Neuron (in vitro differentiated cells): ENCODE data around the gene OR8S1.
"Not testable (repeated sequence)": the region's sequence is repeated elsewhere in the genome, so short reads cannot be mapped to it uniquely, and the experiment has no call there.

Source experiments
- H2AFZ ChIP-seq: one replicate; pipeline ENCODE4 v1.6.1; 2013; ENCODE audit warnings: low read depth, mild to moderate bottlenecking, inconsistent platforms, low read length, moderate library complexity
- H3K27me3 ChIP-seq: one replicate; pipeline ENCODE4 v1.6.1; 2013; ENCODE audit warnings: low read length; ENCODE audit not compliant: insufficient read depth
- H3K36me3 ChIP-seq: one replicate; pipeline ENCODE4 v1.6.1; 2013; ENCODE audit warnings: low read length; ENCODE audit not compliant: insufficient read depth
- H3K4me1 ChIP-seq: one replicate; pipeline ENCODE4 v1.6.1; 2013; ENCODE audit warnings: low read length; ENCODE audit not compliant: insufficient read depth
- H3K4me3 ChIP-seq: 2 replicates; pipeline ENCODE4 v1.5.1; 2013; ENCODE audit warnings: mild to moderate bottlenecking, low read length, moderate library complexity
- H3K9me3 ChIP-seq: one replicate; pipeline ENCODE4 v1.6.1; 2013; ENCODE audit warnings: low read length

Gene OR8S1

GRCh38 chr12:48527891-48528670 lies 2.6 kb downstream of the OR8S1 start:
- H3K36me3 ChIP-seq, result no peaks in the 10 kb centered on the region
- H2AFZ ChIP-seq, result no peak overlapping the region
- H3K27me3 ChIP-seq, result peaks cover 9% of the 10 kb centered on the region

DNA sequence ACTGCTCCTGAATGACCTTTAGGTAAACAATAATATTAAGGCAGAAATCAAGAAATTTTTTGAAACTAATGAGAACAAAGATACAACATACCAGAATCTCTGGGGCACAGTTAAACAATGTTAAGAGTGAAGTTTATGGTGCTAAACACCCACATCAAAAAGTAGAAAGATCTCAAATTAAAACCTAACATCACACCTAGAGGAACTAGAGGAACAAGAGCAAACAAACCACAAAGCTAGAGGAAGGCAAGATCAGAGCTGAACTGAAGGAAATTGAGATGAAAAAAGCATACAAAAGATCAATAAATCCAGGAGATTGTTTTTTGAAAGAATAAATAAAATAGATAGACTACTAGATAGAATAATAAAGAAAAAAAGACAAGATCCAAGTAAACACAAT lies 7.2 kb downstream of the OR8S1 start:
- Histone ChIP-seq H2AFZ (no peak overlapping the region), H3K4me1 (no peaks in the 10 kb centered on the region), H3K9me3 (peaks cover 2% of the 10 kb centered on the region), H3K27me3 (peaks cover 9% of the 10 kb centered on the region), H3K4me3 (no peak overlapping the region), H3K36me3 (no peaks in the 10 kb centered on the region)

More at GRCh38 chr12:48527891-48528670, 2.6 kb downstream of the OR8S1 start:
- Histone ChIP-seq H3K4me3 (no peak overlapping the region), H3K9me3 (no peaks in the 10 kb centered on the region), H3K4me1 (no peaks in the 10 kb centered on the region)

DNA sequence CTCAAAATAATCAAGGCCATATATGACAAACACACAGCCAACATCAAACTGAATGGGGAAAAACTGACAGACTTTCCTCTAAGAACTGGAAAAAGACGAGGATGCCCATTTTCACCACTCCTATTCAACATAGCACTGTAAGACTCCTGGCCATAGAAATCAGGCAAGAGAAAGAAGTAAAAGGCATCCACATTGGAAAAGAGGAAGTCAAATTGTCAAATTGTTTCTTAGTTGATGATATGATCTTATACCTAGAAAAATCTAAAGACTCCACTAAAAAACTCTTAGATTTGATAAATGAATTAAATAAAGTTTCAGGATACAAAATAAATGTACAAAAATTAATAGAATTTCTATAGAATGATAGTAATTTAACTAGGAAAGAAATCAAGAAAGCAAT lies 11.2 kb downstream of the OR8S1 start:
- H2AFZ ChIP-seq, result no peak overlapping the region
- no peak overlapping the region for H3K4me3 ChIP-seq
- no peaks in the 10 kb centered on the region for H3K4me1 ChIP-seq
- H3K9me3 ChIP-seq, result peaks cover 2% of the 10 kb centered on the region
- H3K27me3 ChIP-seq, result peaks cover 3% of the 10 kb centered on the region
- no peaks in the 10 kb centered on the region for H3K36me3 ChIP-seq

DNA sequence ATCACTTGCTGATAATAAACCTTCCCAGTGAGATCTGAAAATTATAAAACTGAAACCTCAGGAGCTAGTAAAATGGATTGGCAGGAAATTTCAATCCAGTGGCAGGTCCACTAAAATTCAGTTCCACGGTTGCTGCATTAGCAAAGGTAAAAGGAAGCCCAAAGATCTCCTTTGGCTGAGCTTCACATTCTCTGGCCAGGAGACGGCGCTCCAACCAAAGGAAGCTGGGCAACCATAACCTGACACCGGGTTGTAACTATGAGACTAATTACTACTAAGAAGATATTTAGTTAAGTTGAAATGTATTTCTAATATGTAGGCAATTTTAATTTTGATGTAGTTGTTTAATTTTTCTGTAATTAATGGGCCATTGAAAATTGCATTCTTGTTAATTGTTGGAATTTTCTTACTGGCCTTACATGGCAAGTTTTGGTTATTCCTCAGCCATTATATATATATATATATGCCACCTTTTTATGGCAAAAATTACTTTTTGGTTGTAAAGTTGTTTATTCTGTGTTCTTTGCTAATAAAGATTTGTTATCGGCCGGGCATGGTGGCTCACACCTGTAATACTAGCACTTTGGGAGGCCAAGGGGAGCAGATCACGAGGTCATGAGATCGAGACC lies 17.0 kb downstream of the OR8S1 start:
- no peak overlapping the region for H3K4me3 ChIP-seq

DNA sequence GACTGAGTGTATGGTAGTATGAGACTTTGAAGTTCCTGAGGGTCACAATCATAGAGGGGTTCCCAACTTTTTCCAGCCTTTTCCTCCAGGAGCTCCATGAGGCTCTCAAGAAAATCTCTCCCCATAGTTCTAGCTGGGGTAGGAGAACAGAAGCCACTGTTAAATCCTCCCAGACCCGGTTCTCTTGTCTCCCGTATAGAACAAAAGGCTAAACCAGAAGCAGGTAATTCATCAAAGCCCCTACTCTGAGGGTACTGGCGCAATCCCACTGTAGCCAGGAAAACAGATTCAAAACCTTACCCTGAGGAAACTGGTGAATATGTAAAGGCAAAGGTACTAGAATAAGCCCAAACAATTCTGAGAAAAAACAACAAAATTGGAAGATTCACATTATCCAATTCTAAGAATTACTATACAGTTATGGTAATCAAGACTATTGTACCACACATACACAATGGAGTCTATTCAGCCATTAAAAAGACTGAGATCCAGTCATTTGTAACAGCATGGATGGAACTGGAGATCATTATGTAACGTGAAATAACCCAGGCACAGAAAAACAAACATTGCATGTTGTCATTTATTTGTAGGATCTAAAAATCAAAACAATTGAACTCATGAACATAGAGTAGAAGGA lies 20.5 kb downstream of the OR8S1 start:
- H3K36me3 ChIP-seq, result no peaks in the 10 kb centered on the region
- H2AFZ ChIP-seq, result no peak overlapping the region
- no peaks in the 10 kb centered on the region for H3K4me1 ChIP-seq
- H3K27me3 ChIP-seq, result no peaks in the 10 kb centered on the region
- H3K4me3 ChIP-seq, result no peak overlapping the region
- H3K9me3 ChIP-seq, result no peaks in the 10 kb centered on the region

More for the DNA sequence above, 17.0 kb downstream of the OR8S1 start:
- H3K27me3 ChIP-seq, result no peaks in the 10 kb centered on the region
- H3K4me1 ChIP-seq, result no peaks in the 10 kb centered on the region
- H3K36me3 ChIP-seq, result no peaks in the 10 kb centered on the region
- no peak overlapping the region for H2AFZ ChIP-seq
- no peaks in the 10 kb centered on the region for H3K9me3 ChIP-seq

DNA sequence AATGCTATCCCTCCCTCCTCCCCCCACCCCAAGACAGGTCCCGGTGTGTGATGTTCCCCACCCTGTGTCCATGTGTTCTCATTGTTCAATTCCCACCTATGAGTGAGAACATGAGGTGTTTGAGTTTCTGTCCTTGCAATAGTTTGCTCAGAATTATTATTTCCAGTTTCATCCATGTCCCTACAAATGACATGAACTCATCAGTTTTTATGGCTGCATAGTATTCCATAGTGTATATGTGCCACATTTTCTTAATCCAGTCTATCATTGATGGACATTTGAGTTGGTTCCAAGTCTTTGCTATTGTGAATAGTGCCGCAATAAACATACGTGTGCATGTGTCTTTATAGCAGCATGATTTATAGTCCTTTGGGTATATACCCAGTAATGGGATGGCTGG lies 21.6 kb downstream of the OR8S1 start:
- H3K9me3 ChIP-seq, H3K4me1 ChIP-seq, H3K36me3 ChIP-seq, H3K27me3 ChIP-seq, H3K4me3 ChIP-seq, H2AFZ ChIP-seq: not testable (repeated sequence)

DNA sequence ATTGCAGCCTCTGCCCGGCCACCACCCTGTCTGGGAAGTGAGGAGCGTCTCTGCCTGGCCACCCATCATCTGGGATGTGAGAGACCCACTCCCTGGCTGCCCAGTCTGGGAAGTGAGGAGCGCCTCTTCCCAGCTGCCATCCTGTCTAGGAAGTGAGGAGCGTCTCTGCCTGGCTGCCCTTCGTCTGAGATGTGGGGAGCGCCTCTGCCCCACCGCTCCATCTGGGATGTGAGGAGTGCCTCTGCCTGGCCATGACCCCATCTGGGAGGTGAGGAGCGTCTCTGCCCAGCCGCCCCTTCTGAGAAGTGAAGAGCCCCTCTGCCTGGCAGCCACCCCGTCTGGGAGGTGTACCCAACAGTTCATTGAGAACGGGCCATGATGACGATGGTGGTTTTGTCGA lies 26.2 kb downstream of the OR8S1 start:
- H3K4me1 ChIP-seq, H3K36me3 ChIP-seq, H3K9me3 ChIP-seq: not testable (repeated sequence)

GRCh38 chr12:48553666-48554343 lies 28.4 kb downstream of the OR8S1 start:
- H3K4me1 ChIP-seq, H3K36me3 ChIP-seq, H2AFZ ChIP-seq, H3K4me3 ChIP-seq, H3K9me3 ChIP-seq: not testable (repeated sequence)
- peaks cover 10% of the 10 kb centered on the region for H3K27me3 ChIP-seq

More for the DNA sequence above, 26.2 kb downstream of the OR8S1 start:
- not testable (repeated sequence) for H3K27me3 ChIP-seq, H2AFZ ChIP-seq, H3K4me3 ChIP-seq

GRCh38 chr12:48556631-48557030 lies 31.2 kb downstream of the OR8S1 start:
- H3K4me1 ChIP-seq, result no peaks in the 10 kb centered on the region
- no peaks in the 10 kb centered on the region for H3K9me3 ChIP-seq
- H3K36me3 ChIP-seq, result no peaks in the 10 kb centered on the region
- H3K4me3 ChIP-seq, result no peak overlapping the region
- no peak overlapping the region for H2AFZ ChIP-seq
- peaks cover 25% of the 10 kb centered on the region for H3K27me3 ChIP-seq

DNA sequence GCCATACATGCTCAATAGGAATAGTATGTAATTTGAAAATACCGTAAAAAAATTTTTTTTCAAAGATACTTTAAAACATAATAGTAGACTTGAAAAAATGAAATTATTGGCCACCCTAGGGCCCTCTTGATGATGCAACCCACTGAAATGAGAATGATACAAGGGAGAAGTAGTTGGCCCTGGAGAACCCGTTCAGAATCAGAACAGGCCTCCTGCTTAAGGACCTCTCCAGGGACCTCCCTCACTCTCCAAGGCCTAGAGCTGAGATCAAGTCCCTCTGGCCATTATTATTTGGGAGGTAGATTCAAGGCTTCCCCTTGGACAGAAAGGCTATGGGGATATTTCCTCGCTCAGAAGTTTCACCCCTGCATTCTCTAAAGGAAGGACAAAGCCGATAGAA lies 32.5 kb downstream of the OR8S1 start:
- Histone ChIP-seq H3K27me3 (peaks cover 26% of the 10 kb centered on the region), H3K4me3 (no peak overlapping the region), H3K36me3 (no peaks in the 10 kb centered on the region), H2AFZ (no peak overlapping the region), H3K9me3 (no peaks in the 10 kb centered on the region), H3K4me1 (no peaks in the 10 kb centered on the region)

- Histone ChIP-seq H3K9me3 (no peaks in the 10 kb centered on the region), H3K4me1 (no peaks in the 10 kb centered on the region)
Observed at GRCh38 chr12:48567731-48568130, 42.3 kb downstream of the OR8S1 start.

GRCh38 chr12:48569946-48570345 lies 44.5 kb downstream of the OR8S1 start, which contains the start of gene LALBA:
TSS of gene LALBA (minus strand) at chr12:48570046. CDS start at chr12:48570020, 26 bp downstream.
- Histone ChIP-seq H3K4me3 (no peak within 1 kb of the TSS), H3K27me3 (peaks cover 24% of the 10 kb centered on the region), H3K4me1 (no peaks in the 10 kb centered on the region), H2AFZ (no peak within 1 kb of the TSS), H3K36me3 (no peaks in the 10 kb centered on the region), H3K9me3 (no peaks in the 10 kb centered on the region)

More at GRCh38 chr12:48567731-48568130, 42.3 kb downstream of the OR8S1 start:
- no peak overlapping the region for H2AFZ ChIP-seq
- no peaks in the 10 kb centered on the region for H3K36me3 ChIP-seq
- no peak overlapping the region for H3K4me3 ChIP-seq
- peaks cover 27% of the 10 kb centered on the region for H3K27me3 ChIP-seq

DNA sequence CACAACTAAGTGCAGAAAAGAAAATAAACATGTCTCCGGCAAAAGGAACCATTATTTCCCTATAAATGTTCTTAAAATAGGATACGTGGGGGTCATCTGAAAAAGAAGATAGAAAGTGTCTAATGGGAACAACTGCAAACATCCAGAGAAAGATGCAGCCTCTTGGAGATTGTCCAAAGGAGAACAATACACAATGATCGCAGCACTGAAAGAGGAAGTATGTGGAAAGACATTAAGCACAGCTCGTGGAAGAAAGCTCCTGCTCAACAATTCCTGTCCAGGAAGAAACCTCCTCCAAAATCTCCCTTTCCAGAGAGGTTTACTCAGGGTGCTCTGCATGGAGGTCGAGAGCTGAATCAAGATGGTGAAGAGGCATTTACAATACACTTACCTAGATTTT lies 46.9 kb downstream of the OR8S1 start:
- Histone ChIP-seq H3K4me1 (no peaks in the 10 kb centered on the region), H3K36me3 (no peaks in the 10 kb centered on the region), H3K27me3 (peaks cover 16% of the 10 kb centered on the region), H2AFZ (no peak overlapping the region), H3K4me3 (no peak overlapping the region), H3K9me3 (no peaks in the 10 kb centered on the region)
